Fibroblast of pulmonary artery (primary cell): ENCODE data around the gene TOR4A.

Experiments used
- DNase-seq: peaks from one replicate; pipeline ENCODE4 v3.0.0-alpha.2; 2010; ENCODE audit warnings: low read depth
- H3K4me3 ChIP-seq: replicated peaks from 2 replicates; pipeline ENCODE4 v1.5.1; 2011; ENCODE audit warnings: low read depth, mild to moderate bottlenecking, control low read depth, low read length, moderate library complexity
- TF ChIP-seq, protein P1 (sequence below): IDR thresholded peaks from 2 replicates; pipeline ENCODE4 v1.5.1; 2011; ENCODE audit warnings: mild to moderate bottlenecking, control low read depth, low read length, inconsistent platforms; ENCODE audit errors: missing control alignments

TOR4A gene

DNA sequence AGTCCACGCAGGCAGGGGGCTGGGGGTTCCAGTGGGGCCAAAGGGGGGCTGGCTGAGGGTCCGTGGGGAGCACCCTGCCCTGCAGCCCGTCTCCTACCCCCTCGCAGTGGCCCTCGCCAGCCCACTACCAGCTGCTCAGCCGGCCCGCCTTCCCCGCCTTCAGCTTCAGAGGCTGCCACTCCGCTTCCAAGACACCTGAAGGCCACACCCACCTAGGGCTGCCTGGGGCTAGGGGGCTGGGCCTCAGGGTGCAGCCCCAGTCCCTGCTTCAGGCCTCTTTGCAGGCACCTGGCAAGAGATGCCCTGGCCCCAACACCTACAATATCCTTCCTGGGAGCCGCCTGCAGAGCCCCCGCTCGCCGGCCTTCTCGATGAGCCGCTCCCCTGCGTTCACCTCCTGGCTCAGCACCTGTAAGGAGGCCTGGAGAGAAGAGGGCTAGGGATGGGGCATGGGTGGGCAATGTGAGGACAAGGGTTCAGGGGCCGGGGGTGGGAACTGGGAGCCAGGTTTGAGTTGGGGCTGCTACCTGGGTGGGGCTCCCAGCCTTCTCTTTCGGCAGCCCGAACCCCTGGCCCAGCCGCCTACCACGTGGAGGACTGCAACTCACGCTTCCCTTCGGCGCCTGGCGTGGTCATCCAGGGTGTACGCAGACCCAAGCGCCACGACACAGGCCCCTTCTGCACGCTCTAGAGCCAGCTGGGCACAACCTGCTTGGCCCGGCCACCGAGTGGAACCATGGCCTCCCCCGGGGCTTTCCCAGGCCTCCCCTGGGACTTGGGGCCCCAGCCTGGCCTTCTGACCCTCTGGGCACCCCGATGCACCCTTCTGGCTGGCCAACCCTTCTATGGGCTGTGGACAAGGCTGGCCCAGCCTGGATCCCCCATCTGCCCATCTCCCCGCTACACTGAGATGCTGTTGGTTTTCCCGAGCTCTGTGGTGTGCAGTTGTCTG lies 24.7 kb upstream of the TOR4A start:
- DNase-seq, result no peak
- TF ChIP-seq, protein P1, sequence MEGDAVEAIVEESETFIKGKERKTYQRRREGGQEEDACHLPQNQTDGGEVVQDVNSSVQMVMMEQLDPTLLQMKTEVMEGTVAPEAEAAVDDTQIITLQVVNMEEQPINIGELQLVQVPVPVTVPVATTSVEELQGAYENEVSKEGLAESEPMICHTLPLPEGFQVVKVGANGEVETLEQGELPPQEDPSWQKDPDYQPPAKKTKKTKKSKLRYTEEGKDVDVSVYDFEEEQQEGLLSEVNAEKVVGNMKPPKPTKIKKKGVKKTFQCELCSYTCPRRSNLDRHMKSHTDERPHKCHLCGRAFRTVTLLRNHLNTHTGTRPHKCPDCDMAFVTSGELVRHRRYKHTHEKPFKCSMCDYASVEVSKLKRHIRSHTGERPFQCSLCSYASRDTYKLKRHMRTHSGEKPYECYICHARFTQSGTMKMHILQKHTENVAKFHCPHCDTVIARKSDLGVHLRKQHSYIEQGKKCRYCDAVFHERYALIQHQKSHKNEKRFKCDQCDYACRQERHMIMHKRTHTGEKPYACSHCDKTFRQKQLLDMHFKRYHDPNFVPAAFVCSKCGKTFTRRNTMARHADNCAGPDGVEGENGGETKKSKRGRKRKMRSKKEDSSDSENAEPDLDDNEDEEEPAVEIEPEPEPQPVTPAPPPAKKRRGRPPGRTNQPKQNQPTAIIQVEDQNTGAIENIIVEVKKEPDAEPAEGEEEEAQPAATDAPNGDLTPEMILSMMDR, result no peak
- no peak overlapping the region for H3K4me3 ChIP-seq

DNA sequence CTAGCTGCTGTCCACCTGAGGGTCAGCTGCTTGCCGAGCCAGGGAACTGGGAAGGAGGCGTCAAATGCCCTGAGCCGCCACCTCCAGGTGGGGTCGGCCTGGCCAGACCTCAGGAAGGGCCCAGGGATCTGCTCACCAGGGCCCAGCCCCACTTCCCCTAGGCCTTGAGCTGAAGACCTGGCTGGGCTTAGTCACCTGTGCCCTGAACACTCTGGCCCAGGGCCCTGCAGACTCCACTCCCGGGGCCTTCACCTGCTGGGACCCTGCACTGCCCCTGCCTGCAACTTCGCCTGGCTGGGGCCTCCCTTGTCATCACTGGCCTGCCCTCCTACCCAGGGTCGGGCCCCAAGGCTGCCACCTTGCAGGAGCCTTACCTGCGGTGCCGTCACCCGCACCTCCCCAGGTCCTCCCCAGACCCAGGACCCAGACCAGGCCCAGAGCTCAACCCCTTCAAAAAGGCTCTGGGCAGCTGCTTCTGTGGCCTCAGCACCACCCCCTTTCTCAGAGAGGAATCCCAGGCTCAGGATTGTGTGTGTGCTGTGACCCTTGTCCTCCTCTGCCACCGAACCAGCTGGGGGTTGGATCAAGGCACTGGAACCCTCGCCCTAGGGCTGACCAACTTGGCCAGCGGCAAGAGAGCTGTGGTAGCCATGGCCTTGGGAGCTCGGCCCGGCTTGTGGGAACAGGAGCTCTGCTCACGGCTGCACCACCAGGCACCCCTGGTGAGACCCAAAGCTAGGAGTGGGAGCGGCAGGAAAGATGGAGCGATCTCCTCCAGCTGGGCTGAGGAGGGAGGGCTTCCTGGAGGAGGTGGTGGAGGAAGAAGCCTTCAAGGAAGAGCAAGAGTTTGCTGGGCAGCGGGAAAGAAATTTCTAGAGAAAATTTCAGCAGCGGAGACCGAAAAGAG lies 23.6 kb upstream of the TOR4A start:
- DNase-seq, result no peak
- TF ChIP-seq, protein P1, result no peak
- H3K4me3 ChIP-seq, result peak overlapping the region; percentile 73

DNA sequence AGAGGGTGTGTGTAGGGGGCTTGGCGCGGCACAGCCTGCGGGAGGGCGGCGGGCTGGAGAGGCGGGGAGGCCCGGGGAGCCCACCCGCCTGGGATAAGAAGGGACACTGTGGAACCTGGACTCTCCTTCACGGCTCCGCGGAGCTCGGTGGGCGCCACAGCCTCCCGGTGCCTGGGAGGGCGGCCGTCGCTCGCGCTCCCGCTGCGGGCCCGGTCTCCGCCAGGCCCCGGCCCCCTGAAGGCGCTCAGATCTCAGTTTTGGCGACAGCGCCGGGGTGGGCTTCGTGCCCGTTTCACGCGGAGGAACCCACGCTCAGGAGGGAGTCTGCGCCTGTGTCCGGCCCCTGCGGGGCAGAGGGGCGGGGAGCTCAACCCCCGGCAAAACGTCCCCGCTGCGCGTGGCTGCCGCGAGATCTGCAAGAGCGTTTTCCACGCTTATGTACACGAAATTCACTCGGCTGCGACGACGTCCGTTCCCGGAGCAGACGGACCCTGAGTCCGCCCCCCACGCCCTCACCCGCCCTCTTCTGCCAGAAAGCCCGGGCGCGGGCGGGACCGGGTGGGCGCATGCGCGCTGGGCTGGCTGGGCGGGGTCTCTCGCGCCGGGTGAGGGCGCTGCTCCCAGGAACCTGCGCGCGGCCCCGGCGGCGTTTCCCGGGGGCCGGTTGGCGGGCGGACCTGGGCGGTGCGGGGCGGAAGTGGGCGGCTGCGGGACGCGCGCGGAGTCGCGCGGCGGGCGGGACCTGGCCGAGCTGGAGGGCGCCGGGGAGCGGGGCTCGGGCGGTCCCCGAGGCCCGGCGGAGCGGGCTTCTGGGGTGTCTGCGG lies 22.7 kb upstream of the TOR4A start, which contains the start of gene NELFB:
Gene NELFB, plus strand, starts transcription at position 704 of the 824 bp plus-strand sequence.
- peak; percentile 87 for DNase-seq
- TF ChIP-seq, protein P1, result no peak
- peak within 1 kb of the TSS; percentile 84 for H3K4me3 ChIP-seq

DNA sequence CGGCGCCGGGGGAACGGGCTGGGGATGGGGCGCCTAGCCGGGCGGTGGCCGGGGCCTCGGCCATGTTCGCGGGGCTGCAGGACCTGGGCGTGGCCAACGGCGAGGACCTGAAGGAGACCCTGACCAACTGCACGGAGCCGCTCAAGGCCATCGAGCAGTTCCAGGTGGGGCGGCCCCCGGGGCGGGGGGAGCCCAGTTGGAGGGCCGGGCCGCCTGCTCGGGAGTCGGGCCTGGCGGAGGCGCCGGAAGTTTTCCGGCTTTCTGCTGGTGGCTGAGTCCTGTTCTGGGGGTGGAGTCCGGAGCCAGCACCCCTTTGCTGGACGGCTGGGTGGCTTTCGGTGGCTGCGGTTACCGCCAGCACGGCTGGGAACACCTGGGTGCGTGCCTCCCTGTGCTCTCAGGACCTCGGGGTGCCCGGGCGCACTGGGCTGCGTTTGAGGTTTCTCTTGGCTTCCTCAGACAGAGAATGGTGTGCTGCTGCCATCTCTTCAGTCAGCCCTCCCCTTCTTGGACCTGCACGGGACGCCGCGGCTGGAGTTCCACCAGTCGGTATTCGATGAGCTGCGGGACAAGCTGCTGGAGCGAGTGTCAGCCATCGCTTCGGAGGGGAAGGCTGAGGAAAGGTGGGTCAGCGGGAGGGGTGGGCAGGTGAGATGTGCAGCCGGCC lies 21.9 kb upstream of the TOR4A start:
- TF ChIP-seq, protein P1, result no peak
- H3K4me3 ChIP-seq, result peak overlapping the region; percentile 84
- DNase-seq, result peak; percentile 35

DNA sequence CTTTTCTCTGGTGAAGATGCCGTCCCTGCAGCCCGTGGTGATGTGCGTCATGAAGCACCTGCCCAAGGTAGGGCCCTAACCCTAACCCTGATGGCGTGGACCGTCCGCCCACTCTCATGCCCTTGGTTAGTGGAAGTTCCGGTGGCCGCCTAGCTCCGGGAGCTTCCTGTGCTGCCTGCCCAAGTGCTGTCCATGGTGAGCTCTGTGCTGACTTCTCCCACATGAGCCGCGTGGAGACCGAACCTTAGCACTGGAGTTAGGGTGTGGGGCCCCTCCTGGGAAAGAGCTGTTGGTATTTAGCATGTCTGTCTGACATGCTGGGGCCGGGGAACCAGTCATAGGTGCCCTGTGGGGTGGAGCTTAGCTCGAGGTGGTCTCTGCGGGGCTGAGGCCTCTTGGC lies 21.2 kb upstream of the TOR4A start:
- no peak for DNase-seq
- peak overlapping the region; percentile 84 for H3K4me3 ChIP-seq
- TF ChIP-seq, protein P1, result no peak

DNA sequence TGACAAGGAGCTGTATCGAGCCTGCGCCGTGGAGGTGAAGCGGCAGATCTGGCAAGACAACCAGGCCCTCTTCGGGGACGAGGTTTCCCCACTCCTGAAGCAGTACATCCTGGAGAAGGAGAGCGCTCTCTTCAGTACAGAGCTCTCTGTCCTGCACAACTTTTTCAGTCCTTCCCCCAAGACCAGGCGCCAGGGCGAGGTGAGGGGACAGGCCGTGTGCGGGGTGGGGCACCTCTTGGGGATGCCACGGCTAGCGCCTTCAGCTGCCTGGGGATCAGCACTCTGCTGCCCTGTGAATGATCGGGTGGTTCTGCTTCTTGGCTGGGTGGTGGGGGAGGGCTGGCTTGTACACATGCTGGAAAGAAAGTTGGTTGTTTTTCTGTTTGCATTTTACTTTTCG lies 20.7 kb upstream of the TOR4A start:
- TF ChIP-seq, protein P1, result no peak
- DNase-seq, result no peak
- peak overlapping the region; percentile 84 for H3K4me3 ChIP-seq
